NCI-H446 treated with DMSO at 0.1 percent for 48 hours (cell line): Measurements from ENCODE around the gene AVEN.

Experiments
- DNase-seq: peaks from one replicate; lab custom pipeline; 2025; lab: John Stamatoyannopoulos, UW

AVEN gene

GRCh38 chr15:33985751-33986150 is 53.3 kb downstream of the AVEN start:
- DNase-seq: no peak

- DNase-seq: no peak
These were observed 53.7 kb downstream of the AVEN start for GRCh38 chr15:33985287-33985686.

GRCh38 chr15:33982516-33982915 is 56.5 kb downstream of the AVEN start:
- no peak for DNase-seq

- DNase-seq: no peak
These were observed 58.8 kb downstream of the AVEN start for GRCh38 chr15:33980159-33980558.

GRCh38 chr15:33975022-33975565 is 63.9 kb downstream of the AVEN start:
- DNase-seq: peak; percentile 4

GRCh38 chr15:33971811-33972210 is 67.2 kb downstream of the AVEN start:
- DNase-seq: no peak

- no peak for DNase-seq
These were observed 70.2 kb downstream of the AVEN start for GRCh38 chr15:33968821-33969220.

GRCh38 chr15:33968224-33968623 is 70.8 kb downstream of the AVEN start, which contains the start of gene CHRM5:
TSS of gene CHRM5 (plus strand) at chr15:33968497. CDS start at chr15:34062718, 94,221 bp downstream.
- DNase-seq: no peak

GRCh38 chr15:33964665-33965040 is 74.4 kb downstream of the AVEN start:
- no peak for DNase-seq

GRCh38 chr15:33963831-33964664 is 75.0 kb downstream of the AVEN start:
- DNase-seq: peak; percentile 6

- DNase-seq: no peak
These were observed 78.5 kb downstream of the AVEN start for GRCh38 chr15:33960549-33960935.

- no peak for DNase-seq
These were observed 79.0 kb downstream of the AVEN start for GRCh38 chr15:33959844-33960548.

GRCh38 chr15:33956397-33956796 is 82.6 kb downstream of the AVEN start:
- no peak for DNase-seq

GRCh38 chr15:33955945-33956344 is 83.1 kb downstream of the AVEN start:
- DNase-seq: no peak

GRCh38 chr15:33946152-33946551 is 92.9 kb downstream of the AVEN start:
- no peak for DNase-seq

- no peak for DNase-seq
These were observed 97.5 kb downstream of the AVEN start for GRCh38 chr15:33941279-33942063.

- no peak for DNase-seq
These were observed 104.1 kb downstream of the AVEN start for GRCh38 chr15:33934921-33935320.

GRCh38 chr15:33934396-33934795 is 104.6 kb downstream of the AVEN start:
- no peak for DNase-seq

- DNase-seq: no peak
These were observed 106.3 kb downstream of the AVEN start for GRCh38 chr15:33932734-33933133.

- no peak for DNase-seq
These were observed 112.7 kb downstream of the AVEN start for GRCh38 chr15:33926260-33926659.

- DNase-seq: no peak
These were observed 115.6 kb downstream of the AVEN start for GRCh38 chr15:33923446-33923845.
